ENCODE results near the gene XCR1.
"Not testable (repeated sequence)": the region's sequence is repeated elsewhere in the genome, so short reads cannot be mapped to it uniquely, and the experiment has no call there.

XCR1 gene

GRCh38 chr3:46038916-46039315, 11.6 kb upstream of the XCR1 start:
- no peak for DNase-seq (ENCODE audit: low spot score)

GRCh38 chr3:46038071-46038470, 10.8 kb upstream of the XCR1 start:
- DNase-seq (ENCODE audit: low spot score): not testable (repeated sequence)

GRCh38 chr3:46036191-46036590, 8.9 kb upstream of the XCR1 start:
- no peak for DNase-seq (ENCODE audit: low spot score)

- DNase-seq (ENCODE audit: low spot score): no peak
These were observed 4.5 kb upstream of the XCR1 start for GRCh38 chr3:46031747-46032146.

GRCh38 chr3:46031269-46031668, 4.0 kb upstream of the XCR1 start:
- DNase-seq (ENCODE audit: low spot score): no peak

- DNase-seq (ENCODE audit: low spot score): no peak
These were observed 3.3 kb upstream of the XCR1 start for GRCh38 chr3:46030626-46031025.

- peak; percentile 7 for DNase-seq (ENCODE audit: low spot score)
These were observed 2.8 kb upstream of the XCR1 start for GRCh38 chr3:46029953-46030543.

- peak; percentile 14 for DNase-seq (ENCODE audit: low spot score)
These were observed 584 bp upstream of the XCR1 start for GRCh38 chr3:46027736-46028397.

GRCh38 chr3:46025139-46025538, 2.1 kb downstream of the XCR1 start:
- DNase-seq (ENCODE audit: low spot score): no peak

- no peak for DNase-seq (ENCODE audit: low spot score)
These were observed 3.2 kb downstream of the XCR1 start for GRCh38 chr3:46024131-46024530.

GRCh38 chr3:46022909-46023785, 4.1 kb downstream of the XCR1 start:
- DNase-seq (ENCODE audit: low spot score): no peak

GRCh38 chr3:46021516-46021915, 5.8 kb downstream of the XCR1 start:
- DNase-seq (ENCODE audit: low spot score): no peak

- DNase-seq (ENCODE audit: low spot score): no peak
These were observed 6.3 kb downstream of the XCR1 start for GRCh38 chr3:46020766-46021510.

- DNase-seq (ENCODE audit: low spot score): no peak
These were observed 7.6 kb downstream of the XCR1 start for GRCh38 chr3:46019707-46020106.

GRCh38 chr3:46017720-46018119, 9.6 kb downstream of the XCR1 start:
- DNase-seq (ENCODE audit: low spot score): no peak

- no peak for DNase-seq (ENCODE audit: low spot score)
These were observed 13.8 kb downstream of the XCR1 start for GRCh38 chr3:46013316-46014094.

GRCh38 chr3:46012246-46012645, 15.0 kb downstream of the XCR1 start:
- DNase-seq (ENCODE audit: low spot score): no peak

GRCh38 chr3:46010519-46011113, 16.7 kb downstream of the XCR1 start:
- no peak for DNase-seq (ENCODE audit: low spot score)

GRCh38 chr3:46008058-46008457, 19.2 kb downstream of the XCR1 start:
- DNase-seq (ENCODE audit: low spot score): no peak

- DNase-seq (ENCODE audit: low spot score): no peak
These were observed 20.0 kb downstream of the XCR1 start for GRCh38 chr3:46007280-46007679.

Measured in NAMALWA (cell line).